ENCODE data around the gene GRIP2.

DNA sequence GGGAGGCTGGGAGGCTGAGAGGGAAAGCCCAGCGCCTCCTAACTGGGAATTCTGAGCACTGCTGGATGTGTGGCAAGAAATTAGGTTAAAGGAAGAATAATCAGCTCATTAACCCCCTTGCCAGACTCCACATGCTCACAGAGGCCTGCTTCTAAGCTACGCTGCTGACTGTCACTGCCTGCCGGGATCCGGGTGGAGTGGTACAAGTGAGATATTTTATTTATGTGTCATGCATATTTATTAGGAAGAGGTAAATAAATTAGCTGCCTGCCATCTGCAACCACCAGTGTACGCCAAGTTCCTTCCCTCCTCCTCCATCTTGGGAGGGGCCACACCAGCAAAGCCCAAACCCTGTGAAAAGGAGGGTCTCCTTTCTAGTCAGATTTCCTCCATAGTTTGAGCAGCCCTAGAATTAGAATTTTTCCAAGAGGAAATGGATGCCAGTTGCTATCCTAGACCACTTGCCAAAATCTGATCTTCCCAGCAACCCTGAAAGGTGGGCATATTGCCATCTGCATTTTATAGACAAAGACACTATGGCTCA lies 43.5 kb upstream of the GRIP2 start:
- TF ChIP-seq, protein P1, sequence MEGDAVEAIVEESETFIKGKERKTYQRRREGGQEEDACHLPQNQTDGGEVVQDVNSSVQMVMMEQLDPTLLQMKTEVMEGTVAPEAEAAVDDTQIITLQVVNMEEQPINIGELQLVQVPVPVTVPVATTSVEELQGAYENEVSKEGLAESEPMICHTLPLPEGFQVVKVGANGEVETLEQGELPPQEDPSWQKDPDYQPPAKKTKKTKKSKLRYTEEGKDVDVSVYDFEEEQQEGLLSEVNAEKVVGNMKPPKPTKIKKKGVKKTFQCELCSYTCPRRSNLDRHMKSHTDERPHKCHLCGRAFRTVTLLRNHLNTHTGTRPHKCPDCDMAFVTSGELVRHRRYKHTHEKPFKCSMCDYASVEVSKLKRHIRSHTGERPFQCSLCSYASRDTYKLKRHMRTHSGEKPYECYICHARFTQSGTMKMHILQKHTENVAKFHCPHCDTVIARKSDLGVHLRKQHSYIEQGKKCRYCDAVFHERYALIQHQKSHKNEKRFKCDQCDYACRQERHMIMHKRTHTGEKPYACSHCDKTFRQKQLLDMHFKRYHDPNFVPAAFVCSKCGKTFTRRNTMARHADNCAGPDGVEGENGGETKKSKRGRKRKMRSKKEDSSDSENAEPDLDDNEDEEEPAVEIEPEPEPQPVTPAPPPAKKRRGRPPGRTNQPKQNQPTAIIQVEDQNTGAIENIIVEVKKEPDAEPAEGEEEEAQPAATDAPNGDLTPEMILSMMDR (conservative IDR thresholded peaks at IDR 0.05 in 1 of 2, IDR thresholded peaks at IDR 0.05 in 1 of 2; ENCODE audit: extremely low read depth in 1 of 2, insufficient read depth in 1 of 2, low read depth in 1 of 2, low read length in 2 of 2): no peak
- TF ChIP-seq EZH2 (IDR thresholded peaks at IDR 0.05; ENCODE audit: borderline replicate concordance, low read length): no peak

Measured in mammary epithelial cell (primary cell).